Ectodermal cell (in vitro differentiated cells): ENCODE results near the gene SLX9.
"Not testable (repeated sequence)": the region's sequence is repeated elsewhere in the genome, so short reads cannot be mapped to it uniquely, and the experiment has no call there.

ENCODE experiments used
- H3K27ac ChIP-seq: 2 replicates; pipeline ENCODE4 v1.7.0; 2013; ENCODE audit warnings: mild to moderate bottlenecking, low read depth, low read length; ENCODE audit not compliant: insufficient read depth, poor library complexity, severe bottlenecking
- H3K27me3 ChIP-seq: 2 replicates; pipeline ENCODE4 v1.7.0; 2013; ENCODE audit warnings: mild to moderate bottlenecking, low read length; ENCODE audit not compliant: insufficient read depth, control insufficient read depth, poor library complexity, severe bottlenecking
- H3K36me3 ChIP-seq: one replicate; pipeline ENCODE4 v1.7.0; 2013; ENCODE audit warnings: low read length; ENCODE audit not compliant: control insufficient read depth, insufficient read depth
- H3K4me1 ChIP-seq: one replicate; pipeline ENCODE4 v1.7.0; 2013; ENCODE audit warnings: low read length; ENCODE audit not compliant: control insufficient read depth, insufficient read depth
- H3K4me3 ChIP-seq: 2 replicates; pipeline ENCODE4 v1.7.0; 2013; ENCODE audit warnings: low read depth, low read length, control low read depth; ENCODE audit not compliant: insufficient read depth
- H3K9me3 ChIP-seq: 2 replicates; pipeline ENCODE4 v1.7.0; 2013; ENCODE audit warnings: mild to moderate bottlenecking, low read length, moderate library complexity; ENCODE audit not compliant: control insufficient read depth
- WGBS, 2 experiments: methylation state at CpG; one replicate each; pipeline ENCODE4 v1.1.7; 2013; ENCODE audit warnings: missing lambda C conversion rate in 2 of 2; 5-methylcytosine and 5-hydroxymethylcytosine counted together

SLX9 gene

DNA sequence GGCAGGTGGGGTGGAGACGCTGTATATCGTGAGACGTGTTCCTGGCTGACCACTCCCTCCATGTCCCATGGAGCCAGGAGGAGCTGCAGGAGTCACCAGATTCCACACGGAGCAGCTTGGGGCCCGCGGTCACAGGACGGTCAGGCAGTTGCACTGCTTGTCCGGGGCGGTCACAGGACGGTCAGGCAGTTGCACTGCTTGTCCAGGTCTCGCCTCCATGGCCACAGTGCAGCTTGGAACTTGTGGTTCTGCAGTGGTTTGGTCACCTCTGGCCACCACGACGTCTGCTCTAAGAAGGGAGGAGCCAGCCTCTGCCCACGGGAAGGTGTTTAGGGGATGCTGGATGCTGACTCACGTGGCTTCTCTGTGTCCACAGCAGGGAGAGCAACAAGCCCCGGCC, 33.0 kb downstream of the SLX9 start:
- H3K27me3 ChIP-seq, result no peaks in the 10 kb centered on the region
- no peak overlapping the region for H3K27ac ChIP-seq
- no peak overlapping the region for H3K4me3 ChIP-seq
- H3K9me3 ChIP-seq, result no peaks in the 10 kb centered on the region
- 90 to 92% methylated on average over 16 of the region's 16 CpGs for WGBS, 2 experiments
- peaks cover 3% of the 10 kb centered on the region for H3K36me3 ChIP-seq
- no peaks in the 10 kb centered on the region for H3K4me1 ChIP-seq

DNA sequence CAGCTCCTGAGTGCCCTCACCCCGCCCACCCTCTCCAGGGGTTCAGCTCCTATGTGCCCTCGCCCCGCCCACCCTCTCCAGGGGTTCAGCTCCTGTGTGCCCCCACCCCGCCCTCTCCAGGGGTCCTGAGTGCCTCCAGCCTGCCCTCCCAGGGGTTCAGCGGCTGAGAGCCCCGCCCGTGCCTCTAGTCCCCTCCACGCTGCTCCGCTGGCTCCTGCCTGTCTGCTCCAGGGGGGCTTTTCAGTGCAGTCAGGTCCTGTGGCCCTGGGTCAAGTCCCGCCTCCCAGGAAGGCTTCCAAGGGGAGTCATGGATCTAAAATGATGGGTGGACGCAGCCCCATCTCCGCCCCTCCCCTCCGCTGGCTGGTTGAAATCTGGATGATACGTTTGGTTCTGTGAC, 33.8 kb downstream of the SLX9 start:
- Histone ChIP-seq H3K4me1 (no peaks in the 10 kb centered on the region), H3K4me3 (no peak overlapping the region), H3K36me3 (no peaks in the 10 kb centered on the region), H3K9me3 (no peaks in the 10 kb centered on the region), H3K27me3 (no peaks in the 10 kb centered on the region), H3K27ac (no peak overlapping the region)
- 94% methylated on average over 13 to 14 of the region's 14 CpGs for WGBS, 2 experiments

DNA sequence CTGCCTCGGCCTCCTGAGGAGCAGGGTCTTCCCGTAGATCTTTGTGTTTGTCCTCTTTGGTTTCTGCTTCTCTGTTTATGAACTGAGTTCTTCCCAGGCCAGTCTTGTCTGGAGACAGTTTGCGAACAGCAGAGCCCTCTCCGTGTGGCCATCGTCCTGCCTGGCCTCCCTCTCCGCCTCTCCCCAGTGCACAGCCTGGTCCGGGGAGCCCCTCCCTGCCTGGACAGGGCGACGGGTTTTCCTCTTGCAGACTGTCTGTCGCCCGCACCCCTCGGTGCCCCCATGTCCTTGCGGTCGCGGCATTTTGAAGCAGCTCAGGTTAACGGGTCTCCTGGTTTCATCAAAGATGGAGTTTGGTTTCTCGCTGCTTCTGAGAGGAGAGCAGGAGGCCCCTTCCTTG, 34.8 kb downstream of the SLX9 start:
- Histone ChIP-seq H3K4me1 (peaks cover 5% of the 10 kb centered on the region), H3K4me3 (no peak overlapping the region), H3K36me3 (no peaks in the 10 kb centered on the region), H3K27me3 (no peaks in the 10 kb centered on the region), H3K9me3 (no peaks in the 10 kb centered on the region), H3K27ac (no peak overlapping the region)
- WGBS, 2 experiments, result 95% methylated on average over 17 of the region's 17 CpGs

DNA sequence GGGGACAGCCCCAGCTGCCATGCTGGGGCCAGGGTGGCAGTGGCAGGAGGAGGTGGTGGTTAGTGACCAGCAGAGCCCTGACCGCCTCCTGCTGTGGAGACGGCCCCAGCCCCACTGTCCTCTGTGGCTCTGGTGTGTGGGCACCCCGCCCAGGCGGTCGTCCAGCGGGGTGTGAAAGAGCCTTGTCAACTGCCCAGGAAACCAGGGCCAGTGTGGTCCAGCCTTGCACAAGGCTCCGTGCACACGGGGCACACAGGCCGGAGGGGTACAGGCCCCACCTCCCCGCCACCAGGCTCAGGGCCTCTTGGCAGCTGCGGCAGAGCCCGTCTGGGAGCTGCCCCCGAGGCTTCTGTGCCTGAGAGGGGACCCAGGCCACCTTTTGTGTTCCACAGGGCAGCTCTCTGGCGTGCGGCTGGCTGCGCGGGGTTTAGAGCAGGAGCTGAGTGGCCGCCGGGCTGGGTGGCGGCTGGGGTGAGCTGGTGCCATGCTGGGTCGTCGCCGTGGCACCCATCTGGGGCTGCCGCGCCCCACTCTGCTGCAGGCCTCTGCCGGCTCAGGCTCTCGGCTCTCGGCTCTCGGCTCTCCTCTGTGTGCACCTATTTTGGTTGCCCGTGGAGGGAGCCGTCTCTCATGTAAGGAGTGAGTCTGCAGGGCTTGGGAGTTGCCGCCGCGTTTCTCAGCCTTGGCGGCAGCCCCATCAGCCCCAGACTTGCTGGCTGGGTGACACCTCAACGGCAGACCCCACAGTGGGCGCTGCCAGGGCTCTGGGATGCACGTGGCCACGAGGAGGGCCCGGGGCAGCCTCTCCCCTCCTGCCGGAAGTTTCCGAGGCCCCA, 36.1 kb downstream of the SLX9 start:
- Histone ChIP-seq H3K27ac (no peak overlapping the region), H3K4me3 (no peak overlapping the region), H3K27me3 (no peaks in the 10 kb centered on the region), H3K36me3 (no peaks in the 10 kb centered on the region), H3K4me1 (peaks cover 7% of the 10 kb centered on the region), H3K9me3 (no peaks in the 10 kb centered on the region)
- 93 to 94% methylated on average over 42 of the region's 42 CpGs for WGBS, 2 experiments

DNA sequence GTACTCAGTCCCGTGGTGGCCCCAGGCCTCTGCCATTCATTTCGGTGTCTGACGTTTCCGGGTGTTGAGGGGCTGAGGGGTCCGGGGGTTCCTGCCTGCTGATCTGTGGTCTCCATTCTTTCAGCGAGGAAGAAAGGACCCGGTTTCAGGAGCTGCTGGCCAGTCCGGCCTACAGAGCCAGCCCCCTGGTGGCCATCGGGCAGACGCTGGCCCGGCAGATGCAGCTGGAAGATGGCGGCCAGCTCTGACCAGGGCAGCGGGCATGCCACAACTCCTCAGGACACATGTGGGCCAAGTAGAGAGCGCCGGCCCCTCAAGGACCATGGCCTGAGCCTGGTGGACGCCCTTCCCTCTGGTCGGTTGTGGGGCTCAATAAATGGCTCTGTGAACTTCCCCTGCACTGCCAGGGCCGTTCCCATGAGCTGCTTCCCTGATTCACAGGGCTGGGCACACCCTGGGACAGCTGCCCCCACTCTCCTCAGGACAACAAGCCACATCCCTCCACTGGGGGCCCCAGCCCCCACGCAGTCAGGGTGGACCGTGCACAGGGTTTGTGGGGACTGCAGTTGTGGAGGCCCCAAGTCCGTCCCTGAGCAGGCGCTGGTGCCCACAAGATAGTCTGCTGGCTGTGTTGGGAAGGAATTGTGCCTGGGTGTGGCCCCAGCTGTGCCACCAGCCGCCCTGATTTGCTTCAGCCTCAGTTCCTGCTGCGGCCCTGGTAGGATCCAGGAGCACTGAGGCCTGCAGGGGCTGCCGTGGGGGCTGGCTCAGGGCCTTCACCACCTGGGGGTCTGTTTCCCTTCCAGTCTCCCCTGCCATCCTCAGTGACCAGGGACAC, 36.9 kb downstream of the SLX9 start:
- not testable (repeated sequence) for H3K36me3 ChIP-seq, H3K4me3 ChIP-seq, H3K4me1 ChIP-seq, H3K27ac ChIP-seq, H3K27me3 ChIP-seq, H3K9me3 ChIP-seq
- WGBS, 2 experiments, result 92 to 93% methylated on average over 25 of the region's 25 CpGs

DNA sequence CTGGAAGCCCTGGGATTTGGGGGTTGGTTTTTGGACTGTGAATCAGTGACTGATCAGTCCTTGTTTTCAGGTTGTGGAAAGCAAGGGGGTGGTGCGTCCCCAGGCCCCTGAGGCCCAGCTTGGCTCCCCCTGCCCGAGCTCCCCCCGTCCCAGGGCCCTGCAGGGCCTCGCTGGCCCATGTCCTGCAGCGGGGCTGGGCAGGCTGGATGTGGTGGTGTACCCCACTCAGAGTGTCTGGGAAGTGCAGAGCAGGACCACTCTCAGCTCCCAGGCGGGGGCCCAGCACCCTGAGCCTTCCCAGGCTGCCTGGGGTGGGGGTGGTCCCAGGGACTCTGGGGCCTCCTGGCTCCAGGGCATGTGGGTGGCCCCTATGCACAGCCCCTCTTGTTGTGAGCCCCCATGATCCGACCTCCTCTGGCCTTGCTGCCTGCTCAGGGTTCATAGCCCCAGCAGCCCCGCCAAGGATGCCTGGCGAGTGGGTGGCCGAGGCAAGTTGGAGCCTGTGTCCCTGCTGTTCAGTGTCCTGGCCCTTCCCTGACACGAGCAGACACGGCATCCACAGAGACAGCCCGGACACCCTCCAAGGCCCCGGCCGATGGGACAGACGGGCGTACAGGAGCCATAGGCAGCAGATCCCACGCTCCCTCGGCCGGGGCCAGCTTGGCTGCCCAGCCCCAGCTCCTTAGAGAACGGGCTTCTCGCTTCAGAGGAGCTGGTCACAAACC, 37.9 kb downstream of the SLX9 start:
- Histone ChIP-seq H3K4me3 (no peak overlapping the region), H3K4me1 (peaks cover 7% of the 10 kb centered on the region), H3K27me3 (no peaks in the 10 kb centered on the region), H3K36me3 (no peaks in the 10 kb centered on the region), H3K27ac (no peak overlapping the region), H3K9me3 (no peaks in the 10 kb centered on the region)
- 95 to 97% methylated on average over 22 of the region's 22 CpGs for WGBS, 2 experiments

DNA sequence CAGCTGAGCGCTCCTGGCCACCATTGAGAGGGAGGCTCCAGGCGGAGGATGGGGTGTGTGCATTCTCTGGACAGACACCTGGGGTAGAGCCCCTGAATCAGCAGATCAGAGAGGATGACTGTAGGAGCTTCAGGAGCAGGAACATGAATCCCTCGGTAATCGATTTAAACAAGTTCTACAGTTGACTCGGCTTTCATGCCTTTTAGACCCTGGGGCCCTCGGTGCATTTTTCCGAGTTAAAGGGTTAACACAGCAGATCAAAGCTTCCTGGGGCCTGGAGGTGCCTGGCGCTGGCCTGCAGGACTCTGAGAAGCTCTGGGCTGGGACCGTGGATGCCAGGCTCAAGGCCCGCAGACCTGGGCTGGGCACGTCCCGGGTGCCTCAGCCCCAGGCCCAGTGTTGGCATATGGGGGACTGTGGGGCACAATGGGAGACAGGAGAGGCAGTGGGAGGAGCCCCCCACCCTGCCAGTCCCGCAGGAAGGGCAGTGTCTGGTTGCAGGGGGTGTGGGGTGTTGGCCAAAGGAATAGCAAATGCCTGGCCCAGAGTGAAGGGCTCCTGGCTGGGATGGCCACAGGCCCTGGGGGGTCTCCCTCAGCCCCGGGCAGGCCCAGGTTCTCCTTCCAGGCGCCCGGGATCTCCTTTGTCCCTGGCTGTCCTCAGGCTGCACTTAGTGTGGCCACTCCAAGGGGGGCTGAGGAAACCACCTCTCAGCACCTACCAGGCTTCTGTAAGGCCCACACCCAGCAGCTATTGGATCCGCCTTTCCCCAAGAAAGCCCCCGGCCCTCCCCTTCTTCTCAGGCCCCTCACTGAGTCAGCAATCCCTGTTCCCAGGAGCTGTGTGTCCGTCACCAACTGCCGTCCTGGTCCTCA, 40.1 kb downstream of the SLX9 start:
- no peak overlapping the region for H3K27ac ChIP-seq
- no peaks in the 10 kb centered on the region for H3K9me3 ChIP-seq
- H3K4me3 ChIP-seq, result no peak overlapping the region
- no peaks in the 10 kb centered on the region for H3K36me3 ChIP-seq
- no peaks in the 10 kb centered on the region for H3K27me3 ChIP-seq
- 85 to 86% methylated on average over 20 of the region's 20 CpGs for WGBS, 2 experiments
- H3K4me1 ChIP-seq, result peaks cover 15% of the 10 kb centered on the region

DNA sequence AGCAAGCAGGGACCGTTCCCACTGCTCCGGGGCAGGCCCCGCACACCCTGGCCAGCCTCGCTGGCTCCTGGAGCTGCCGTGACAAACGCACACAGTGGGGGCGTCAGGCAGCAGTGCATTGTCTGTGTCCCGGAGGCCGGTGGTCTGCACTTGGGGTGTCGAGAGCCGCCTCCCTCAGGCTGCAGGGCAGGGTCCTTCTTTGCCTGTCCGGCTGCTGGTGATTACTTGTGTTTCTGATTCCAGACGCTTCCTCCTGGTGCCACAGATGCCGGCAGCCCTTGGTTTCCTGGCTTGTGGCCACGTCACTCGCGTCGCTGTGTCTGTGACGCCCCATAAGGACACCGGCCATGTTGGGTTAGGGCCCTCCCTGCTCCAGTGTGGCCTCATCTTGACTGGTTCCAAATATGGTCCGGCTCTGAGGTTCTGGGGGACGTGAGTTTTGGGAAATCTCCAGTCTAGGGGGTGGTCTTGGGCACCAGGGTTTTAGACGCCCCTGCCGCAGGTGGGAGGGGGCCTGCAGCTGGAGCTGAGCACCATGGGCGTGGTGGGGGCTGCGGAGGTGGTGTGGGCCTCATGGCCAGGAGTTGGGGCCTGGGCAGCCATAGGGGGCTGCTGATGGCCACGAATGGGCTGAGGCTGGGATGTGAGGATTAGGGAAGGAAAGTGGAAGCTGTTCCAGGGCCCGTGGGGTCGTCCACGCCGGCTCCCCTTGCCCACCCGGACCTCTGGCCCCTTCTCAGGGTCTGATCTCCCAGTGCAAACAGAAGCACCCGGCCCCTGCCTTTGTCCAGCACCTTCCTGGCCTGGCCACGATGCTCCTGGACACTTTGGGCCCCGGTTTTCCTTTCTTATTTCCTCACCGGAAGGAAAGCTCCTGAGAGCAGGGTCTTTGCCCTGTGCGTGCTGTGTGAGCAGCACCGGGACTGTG, 41.0 kb downstream of the SLX9 start:
- 90 to 92% methylated on average over 38 of the region's 38 CpGs for WGBS, 2 experiments
- H3K9me3 ChIP-seq, result no peaks in the 10 kb centered on the region
- H3K36me3 ChIP-seq, result no peaks in the 10 kb centered on the region
- no peaks in the 10 kb centered on the region for H3K27me3 ChIP-seq
- H3K4me3 ChIP-seq, result no peak overlapping the region
- no peak overlapping the region for H3K27ac ChIP-seq
- peaks cover 15% of the 10 kb centered on the region for H3K4me1 ChIP-seq
